ENCODE results near the gene APOE. TPM values are rescaled to one million over a fixed set of nuclear protein-coding genes. Genes with fewer than 3 reads are reported as not detected.

Gene APOE
- total and polyA plus RNA-seq, 2 donors (not counting 3 experiments of a cell fraction or from before 2014, with no cell fraction given) = 3.3 to 6.2 TPM

GRCh38 chr19:44894946-44895345 is 10.7 kb upstream of the APOE start:
- CTCF ChIA-PET = no interaction called here
- no peak for FAIRE-seq
- Histone ChIP-seq H3K9me3 (replicated peaks; ENCODE audit: control insufficient read depth, insufficient read depth, low read length) (no peaks in the 10 kb centered on the region), H3K79me2 (ENCODE audit: control insufficient read depth, insufficient read depth, low read length) (peaks cover 35% of the 10 kb centered on the region), H4K20me1 (replicated peaks; ENCODE audit: control insufficient read depth, extremely low read depth, insufficient read depth, low read length) (no peaks in the 10 kb centered on the region), H3K9me1 (replicated peaks; ENCODE audit: control insufficient read depth, extremely low read depth, insufficient read depth, low read length) (no peaks in the 10 kb centered on the region), H2AFZ (ENCODE audit: low read depth, low read length) (no peak overlapping the region), H3K27ac (ENCODE audit: insufficient read depth, low read depth, low read length) (no peak overlapping the region), H3K36me3 (ENCODE audit: control insufficient read depth in 2 of 2, extremely low read depth in 1 of 2, insufficient read depth in 2 of 2, low read length in 2 of 2) (peaks cover 9 to 37% of the 10 kb centered on the region in 2 experiments), H3K9ac (replicated peaks; ENCODE audit: extremely low read depth, insufficient read depth, low read length) (no peak overlapping the region), H3K27me3 (ENCODE audit: control insufficient read depth in 2 of 2, insufficient read depth in 2 of 2, low read length in 2 of 2) (no peaks in the 10 kb centered on the region), H3K4me2 (ENCODE audit: insufficient read depth, low read length) (no peak overlapping the region), H3K4me1 (ENCODE audit: control insufficient read depth, extremely low read depth, insufficient read depth, low read length) (peaks cover 13% of the 10 kb centered on the region), H3K4me3 (replicated peaks in 1 of 3; ENCODE audit: insufficient read depth in 1 of 3, low read depth in 1 of 3, low read length in 3 of 3) (no peak overlapping the region)
- TF ChIP-seq JUN (IDR thresholded peaks at IDR 0.05; ENCODE audit: borderline replicate concordance, insufficient read depth, insufficient read length, low read depth) = no peak
- no peak for TF ChIP-seq POLR2A (IDR thresholded peaks at IDR 0.05; ENCODE audit: low read depth, low read length)
- no peak for TF ChIP-seq EZH2 (IDR thresholded peaks at IDR 0.05; ENCODE audit: borderline replicate concordance, low read depth, low read length, severe bottlenecking)
- no peak for TF ChIP-seq MAX (IDR thresholded peaks at IDR 0.05; ENCODE audit: insufficient read depth, insufficient read length)
- no peak for TF ChIP-seq POLR2AphosphoS5 (IDR thresholded peaks at IDR 0.05; ENCODE audit: insufficient read depth, low read depth, low read length)
- no peak for TF ChIP-seq FOS (IDR thresholded peaks at IDR 0.05; ENCODE audit: borderline replicate concordance, insufficient read depth, low read length)
- intact Hi-C loops (cut with micrococcal nuclease) (loop anchor here (5.0 kb wide), 1 partner anchor 113 kb away; no protein-coding TSS in a partner anchor), dilution Hi-C loops (cut with MboI; ENCODE audit: extremely low pct_ligation_motif_present, low sequenced_read_pairs) (no loop called here)
- POLR2A ChIA-PET = no interaction called here
- no peak for DNase-seq (ENCODE audit: low read depth, low spot score)
- BruUV-seq (replicated peaks) = no TSS peak

GRCh38 chr19:44897835-44898234 is 7.8 kb upstream of the APOE start:
- DNase-seq (ENCODE audit: low read depth, low spot score) = no peak
- CTCF ChIA-PET = interaction anchor here (0.6 to 1.5 kb wide), 2 partner anchors 13 to 91 kb away, joined by 3 to 4 read pairs; no protein-coding TSS in a partner anchor
- BruUV-seq (replicated peaks) = no TSS peak
- no peak for FAIRE-seq
- intact Hi-C loops (cut with micrococcal nuclease) = no loop called here
- dilution Hi-C loops (cut with MboI; ENCODE audit: extremely low pct_ligation_motif_present, low sequenced_read_pairs) = no loop called here
- Histone ChIP-seq H3K4me2 (ENCODE audit: insufficient read depth, low read length) (no peak overlapping the region), H3K27ac (ENCODE audit: insufficient read depth, low read depth, low read length) (no peak overlapping the region), H3K36me3 (ENCODE audit: control insufficient read depth in 2 of 2, extremely low read depth in 1 of 2, insufficient read depth in 2 of 2, low read length in 2 of 2) (peaks cover 9 to 41% of the 10 kb centered on the region in 2 experiments), H3K27me3 (ENCODE audit: control insufficient read depth in 2 of 2, insufficient read depth in 2 of 2, low read length in 2 of 2) (no peaks in the 10 kb centered on the region), H2AFZ (ENCODE audit: low read depth, low read length) (no peak overlapping the region), H3K9ac (replicated peaks; ENCODE audit: extremely low read depth, insufficient read depth, low read length) (no peak overlapping the region), H3K79me2 (ENCODE audit: control insufficient read depth, insufficient read depth, low read length) (peaks cover 18% of the 10 kb centered on the region), H3K9me3 (replicated peaks; ENCODE audit: control insufficient read depth, insufficient read depth, low read length) (no peaks in the 10 kb centered on the region), H3K9me1 (replicated peaks; ENCODE audit: control insufficient read depth, extremely low read depth, insufficient read depth, low read length) (no peaks in the 10 kb centered on the region), H3K4me3 (replicated peaks in 1 of 3; ENCODE audit: insufficient read depth in 1 of 3, low read depth in 1 of 3, low read length in 3 of 3) (no peak overlapping the region), H3K4me1 (ENCODE audit: control insufficient read depth, extremely low read depth, insufficient read depth, low read length) (no peaks in the 10 kb centered on the region), H4K20me1 (replicated peaks; ENCODE audit: control insufficient read depth, extremely low read depth, insufficient read depth, low read length) (no peaks in the 10 kb centered on the region)
- TF ChIP-seq EZH2 (IDR thresholded peaks at IDR 0.05; ENCODE audit: borderline replicate concordance, low read depth, low read length, severe bottlenecking) (no peak), POLR2AphosphoS5 (IDR thresholded peaks at IDR 0.05; ENCODE audit: insufficient read depth, low read depth, low read length) (no peak), MAX (IDR thresholded peaks at IDR 0.05; ENCODE audit: insufficient read depth, insufficient read length) (no peak), POLR2A (IDR thresholded peaks at IDR 0.05; ENCODE audit: low read depth, low read length) (no peak), GATA2 (IDR thresholded peaks at IDR 0.05; ENCODE audit: insufficient read depth, insufficient read length, low read depth, low read length) (no peak), FOS (IDR thresholded peaks at IDR 0.05; ENCODE audit: borderline replicate concordance, insufficient read depth, low read length) (no peak), MYC (IDR thresholded peaks at IDR 0.05; ENCODE audit: low read depth, low read length) (no peak), CTCF (IDR thresholded peaks at IDR 0.05; ENCODE audit: extremely low read depth in 1 of 2, insufficient read depth in 1 of 2, low read depth in 1 of 2, low read length in 2 of 2) (no peak), JUN (IDR thresholded peaks at IDR 0.05; ENCODE audit: borderline replicate concordance, insufficient read depth, insufficient read length, low read depth) (no peak)
- POLR2A ChIA-PET = no interaction called here

Data from endothelial cell of umbilical vein (primary cell).